Measurements from ENCODE around the gene ZCCHC24. TPM values are rescaled to one million over a fixed set of nuclear protein-coding genes. Genes with fewer than 3 reads are reported as not detected.

Gene ZCCHC24
- total and polyA plus RNA-seq, 4 donors = 7.8 to 23.9 (median 14.8) TPM

- peaks cover 16 to 53% (median 34%) of the 10 kb centered on the region in 4 donors for H3K4me1 ChIP-seq (ENCODE audit: control insufficient read depth in 4 of 4, insufficient read depth in 4 of 4, low read length in 3 of 4)
- WGBS = 6% methylated on average over 34 of the region's 34 CpGs
- DNase-seq (ENCODE audit: low spot score) = peak; percentile 73
Observed at GRCh38 chr10:79347894-79348639, 97.4 kb downstream of the ZCCHC24 start.

DNA sequence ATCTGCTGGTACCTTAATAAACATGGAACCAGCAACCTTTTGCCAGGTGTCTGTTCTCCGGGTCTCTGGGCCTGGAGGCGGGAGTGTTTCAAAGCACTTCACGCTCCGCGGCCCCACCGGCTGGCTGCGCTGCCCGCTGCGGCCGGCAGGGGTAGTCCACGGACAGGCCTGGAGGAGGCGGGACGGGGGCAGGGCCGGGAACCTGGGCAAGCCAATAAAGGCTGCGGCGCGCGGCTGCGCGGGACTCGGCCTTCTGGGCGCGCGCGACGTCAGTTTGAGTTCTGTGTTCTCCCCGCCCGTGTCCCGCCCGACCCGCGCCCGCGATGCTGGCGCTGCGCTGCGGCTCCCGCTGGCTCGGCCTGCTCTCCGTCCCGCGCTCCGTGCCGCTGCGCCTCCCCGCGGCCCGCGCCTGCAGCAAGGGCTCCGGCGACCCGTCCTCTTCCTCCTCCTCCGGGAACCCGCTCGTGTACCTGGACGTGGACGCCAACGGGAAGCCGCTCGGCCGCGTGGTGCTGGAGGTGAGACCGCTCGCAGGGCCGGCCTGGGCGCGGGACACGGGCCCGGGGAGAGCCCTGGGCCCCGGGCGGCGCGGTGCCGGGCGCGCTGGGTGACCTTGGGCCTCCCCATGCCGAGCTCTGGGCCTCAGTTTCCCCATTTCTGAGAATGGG lies 98.1 kb downstream of the ZCCHC24 start, which contains the start of gene PPIF:
PPIF (plus strand) TSS at position 244 of the 668 bp plus-strand sequence; CDS start at position 324, 80 bp downstream.
- Histone ChIP-seq H3K36me3 (ENCODE audit: control insufficient read depth in 4 of 4, insufficient read depth in 3 of 4, low read depth in 1 of 4, low read length in 3 of 4) (peaks cover 18 to 30% (median 25%) of the 10 kb centered on the region in 4 donors), H3K27me3 (ENCODE audit: control insufficient read depth in 4 of 4, insufficient read depth in 4 of 4, low read length in 3 of 4) (no peaks in the 10 kb centered on the region), H3K9me3 (ENCODE audit: control insufficient read depth in 4 of 4, low read length in 3 of 4) (no peaks in the 10 kb centered on the region), H3K4me1 (ENCODE audit: control insufficient read depth in 4 of 4, insufficient read depth in 4 of 4, low read length in 3 of 4) (peaks cover 21 to 60% (median 41%) of the 10 kb centered on the region in 4 donors), H3K9ac (ENCODE audit: low read depth in 1 of 2, low read length in 2 of 2) (peak within 1 kb of the TSS; percentile 38 to 82), H3K4me3 (ENCODE audit: low read depth in 1 of 3, low read length in 3 of 3) (peak within 1 kb of the TSS; percentile 73 to 82 (median 73)), H3K27ac (ENCODE audit: low read depth in 1 of 2, low read length in 2 of 2) (peak within 1 kb of the TSS; percentile 95 to 99)
- TF ChIP-seq RAD21 (IDR thresholded peaks at IDR 0.05) (peak; percentile 66 to 79), YY1 (IDR thresholded peaks at IDR 0.05) (peak; percentile 11), SP1 (IDR thresholded peaks at IDR 0.05) (peak; percentile 40), JUND (IDR thresholded peaks at IDR 0.05) (no peak)
- TF ChIP-seq, protein P1, sequence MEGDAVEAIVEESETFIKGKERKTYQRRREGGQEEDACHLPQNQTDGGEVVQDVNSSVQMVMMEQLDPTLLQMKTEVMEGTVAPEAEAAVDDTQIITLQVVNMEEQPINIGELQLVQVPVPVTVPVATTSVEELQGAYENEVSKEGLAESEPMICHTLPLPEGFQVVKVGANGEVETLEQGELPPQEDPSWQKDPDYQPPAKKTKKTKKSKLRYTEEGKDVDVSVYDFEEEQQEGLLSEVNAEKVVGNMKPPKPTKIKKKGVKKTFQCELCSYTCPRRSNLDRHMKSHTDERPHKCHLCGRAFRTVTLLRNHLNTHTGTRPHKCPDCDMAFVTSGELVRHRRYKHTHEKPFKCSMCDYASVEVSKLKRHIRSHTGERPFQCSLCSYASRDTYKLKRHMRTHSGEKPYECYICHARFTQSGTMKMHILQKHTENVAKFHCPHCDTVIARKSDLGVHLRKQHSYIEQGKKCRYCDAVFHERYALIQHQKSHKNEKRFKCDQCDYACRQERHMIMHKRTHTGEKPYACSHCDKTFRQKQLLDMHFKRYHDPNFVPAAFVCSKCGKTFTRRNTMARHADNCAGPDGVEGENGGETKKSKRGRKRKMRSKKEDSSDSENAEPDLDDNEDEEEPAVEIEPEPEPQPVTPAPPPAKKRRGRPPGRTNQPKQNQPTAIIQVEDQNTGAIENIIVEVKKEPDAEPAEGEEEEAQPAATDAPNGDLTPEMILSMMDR (IDR thresholded peaks at IDR 0.05; ENCODE audit: low read depth, low read length, missing input control) = peak; percentile 95
- WGBS = under 1% methylated on average over 77 of the region's 77 CpGs
- peak; percentile 93 for DNase-seq (ENCODE audit: low spot score)

More at GRCh38 chr10:79347894-79348639, 97.4 kb downstream of the ZCCHC24 start:
- H3K9me3 ChIP-seq (ENCODE audit: control insufficient read depth in 4 of 4, low read length in 3 of 4) = no peaks in the 10 kb centered on the region
- H3K27ac ChIP-seq (ENCODE audit: low read depth in 1 of 2, low read length in 2 of 2) = peak overlapping the region; percentile 95 to 99
- TF ChIP-seq RXRA (IDR thresholded peaks at IDR 0.05) (peak in 1 of 2 donors; percentile 6), REST (IDR thresholded peaks at IDR 0.05) (no peak), YY1 (IDR thresholded peaks at IDR 0.05) (peak; percentile 45), JUND (IDR thresholded peaks at IDR 0.05) (no peak), MAX (IDR thresholded peaks at IDR 0.05) (no peak), NR2F2 (IDR thresholded peaks at IDR 0.05) (no peak), TAF1 (conservative IDR thresholded peaks at IDR 0.05) (no peak), HNF4G (IDR thresholded peaks at IDR 0.05) (no peak), SP1 (IDR thresholded peaks at IDR 0.05) (peak; percentile 33), GABPA (IDR thresholded peaks at IDR 0.05 in 1 of 2, conservative IDR thresholded peaks at IDR 0.05 in 1 of 2) (no peak), HNF4A (conservative IDR thresholded peaks at IDR 0.05) (peak; percentile 12 to 47)
- TF ChIP-seq, protein P1 (IDR thresholded peaks at IDR 0.05; ENCODE audit: low read depth, low read length, missing input control) = no peak
- H3K9ac ChIP-seq (ENCODE audit: low read depth in 1 of 2, low read length in 2 of 2) = peak overlapping the region; percentile 38 to 82
- H3K4me3 ChIP-seq (ENCODE audit: low read depth in 1 of 3, low read length in 3 of 3) = peak overlapping the region; percentile 73 to 82 (median 73)
- peaks cover 22 to 36% (median 30%) of the 10 kb centered on the region in 4 donors for H3K36me3 ChIP-seq (ENCODE audit: control insufficient read depth in 4 of 4, insufficient read depth in 3 of 4, low read depth in 1 of 4, low read length in 3 of 4)
- no peaks in the 10 kb centered on the region for H3K27me3 ChIP-seq (ENCODE audit: control insufficient read depth in 4 of 4, insufficient read depth in 4 of 4, low read length in 3 of 4)

Measured in liver (tissue), 9 donors.